ENCODE measurements around the gene PDYN.

Gene PDYN

GRCh38 chr20:1938464-1939269 lies 55.2 kb downstream of the PDYN start:
- no peak overlapping the region for H3K27ac ChIP-seq
- no peak for TF ChIP-seq ZFX (IDR thresholded peaks at IDR 0.05)
- no peak for TF ChIP-seq CTCF (conservative IDR thresholded peaks at IDR 0.05)

GRCh38 chr20:1937316-1937976 lies 56.4 kb downstream of the PDYN start:
- no peak for TF ChIP-seq ZFX (IDR thresholded peaks at IDR 0.05)
- TF ChIP-seq CTCF (conservative IDR thresholded peaks at IDR 0.05), result no peak
- H3K27ac ChIP-seq, result no peak overlapping the region

- TF ChIP-seq ZFX (IDR thresholded peaks at IDR 0.05) (no peak), CTCF (conservative IDR thresholded peaks at IDR 0.05) (no peak)
- H3K27ac ChIP-seq, result no peak overlapping the region
Observed at GRCh38 chr20:1935696-1936366, 58.0 kb downstream of the PDYN start.

- H3K27ac ChIP-seq, result no peak overlapping the region
- no peak for TF ChIP-seq ZFX (IDR thresholded peaks at IDR 0.05)
- no peak for TF ChIP-seq CTCF (conservative IDR thresholded peaks at IDR 0.05)
Observed at GRCh38 chr20:1934721-1935573, 58.9 kb downstream of the PDYN start.

- no peak for TF ChIP-seq ZFX (IDR thresholded peaks at IDR 0.05)
- no peak for TF ChIP-seq CTCF (conservative IDR thresholded peaks at IDR 0.05)
- H3K27ac ChIP-seq, result no peak overlapping the region
Observed at GRCh38 chr20:1934156-1934555, 59.7 kb downstream of the PDYN start.

GRCh38 chr20:1933465-1933870 lies 60.4 kb downstream of the PDYN start:
- H3K27ac ChIP-seq, result no peak overlapping the region
- TF ChIP-seq ZFX (IDR thresholded peaks at IDR 0.05) (no peak), CTCF (conservative IDR thresholded peaks at IDR 0.05) (no peak)

Data from C4-2B (cell line).